SK-N-SH (cell line): ENCODE measurements around the gene TIMM8B. TPM values are rescaled to one million over a fixed set of nuclear protein-coding genes. Genes with fewer than 3 reads are reported as not detected.

Experiments used
- CTCF ChIA-PET: fragments of 300-600, 350-600 bp; formaldehyde crosslinking; extraction: SDS; loops from one replicate; lab custom pipeline; 2021; lab: Yijun Ruan, JAX
- POLR2A ChIA-PET: fragments of 350-600 bp; sonication (Branson Sonifier 250); formaldehyde crosslinking; extraction: SDS; loops from one replicate; lab custom pipeline; 2020; ENCODE audit warnings: antibody characterized with exemption, inconsistent platforms; lab: Yijun Ruan, JAX
- DNase-seq: peaks from one replicate; pipeline ENCODE4 v3.0.0; 2012
- H2AFZ ChIP-seq: fragments of 200-600 bp; sonication (generic); 2 replicates; pipeline ENCODE4 v1.8.1; 2016; ENCODE audit warnings: antibody characterized with exemption, mild to moderate bottlenecking, low read depth
- H3F3A ChIP-seq: fragments of 200-600 bp; sonication (generic); replicated peaks from 2 replicates; pipeline ENCODE3; 2016; ENCODE audit warnings: antibody characterized with exemption, mild to moderate bottlenecking; ENCODE audit not compliant: insufficient read depth
- H3K27ac ChIP-seq, 2 experiments: fragments of 200-500 bp in 1 of 2; fragments of 200-600 bp in 1 of 2; sonication (Bioruptor generic) in 1 of 2; sonication (generic), shearing (Covaris generic) in 1 of 2; 2 replicates each; pipeline versions ENCODE4 v1.5.1 to v1.6.1; 2014 to 2016; ENCODE audit warnings: low read depth in 2 of 2, inconsistent platforms in 1 of 2, low read length in 1 of 2, mild to moderate bottlenecking in 1 of 2, mixed read lengths in 1 of 2
- H3K27me3 ChIP-seq: fragments of 200-600 bp; sonication (generic), shearing (Covaris generic); 2 replicates; pipeline ENCODE4 v1.6.1; 2016; ENCODE audit warnings: mixed run types; ENCODE audit not compliant: insufficient read depth
- H3K36me3 ChIP-seq, 2 experiments: fragments of 200-500 bp in 1 of 2; fragments of 200-600 bp in 1 of 2; sonication (Bioruptor generic) in 1 of 2; sonication (generic) in 1 of 2; replicated peaks in 1 of 2; 2 replicates each; pipeline versions ENCODE3 to v1.5.1; 2014 to 2016; ENCODE audit warnings: low read length in 1 of 2, mild to moderate bottlenecking in 1 of 2; ENCODE audit not compliant: insufficient read depth in 2 of 2, control insufficient read depth in 1 of 2
- H3K4me1 ChIP-seq, 2 experiments: fragments of 200-500 bp in 1 of 2; fragments of 200-600 bp in 1 of 2; sonication (Bioruptor generic) in 1 of 2; sonication (generic), shearing (Covaris generic) in 1 of 2; 2 replicates each; pipeline versions ENCODE4 v1.5.1 to v1.6.1; 2014 to 2016; ENCODE audit warnings: low read depth in 1 of 2, low read length in 1 of 2, mixed run types in 1 of 2; ENCODE audit not compliant: insufficient read depth in 2 of 2, control insufficient read depth in 1 of 2
- H3K4me2 ChIP-seq: fragments of 200-600 bp; sonication (generic), shearing (Covaris generic); 2 replicates; pipeline ENCODE4 v1.6.1; 2017; ENCODE audit warnings: mixed run types
- H3K4me3 ChIP-seq, 2 experiments: fragments of 200-500 bp in 1 of 2; fragments of 200-600 bp in 1 of 2; sonication (Bioruptor generic) in 1 of 2; sonication (generic), shearing (Covaris generic) in 1 of 2; 2 replicates each; pipeline versions ENCODE4 v1.5.1 to v1.8.1; 2014 to 2016; ENCODE audit warnings: low read depth in 2 of 2, inconsistent platforms in 1 of 2, low read length in 1 of 2, mild to moderate bottlenecking in 1 of 2, mixed read lengths in 1 of 2, moderate library complexity in 1 of 2
- H3K79me2 ChIP-seq: fragments of 200-600 bp; sonication (generic); 2 replicates; pipeline ENCODE4 v1.8.1; 2017; ENCODE audit warnings: mild to moderate bottlenecking; ENCODE audit not compliant: insufficient read depth
- H3K9ac ChIP-seq: fragments of 200-600 bp; sonication (generic); 2 replicates; pipeline ENCODE4 v1.6.1; 2017; ENCODE audit warnings: mixed run types
- H3K9me2 ChIP-seq: fragments of 200-600 bp; sonication (generic); 2 replicates; pipeline ENCODE4 v1.6.1; 2017; ENCODE audit warnings: mixed run types
- H3K9me3 ChIP-seq: fragments of 200-600 bp; sonication (generic); 2 replicates; pipeline ENCODE4 v1.6.1; 2017; ENCODE audit warnings: mixed run types, mild to moderate bottlenecking, moderate library complexity
- H4K20me1 ChIP-seq: fragments of 200-600 bp; sonication (generic); 2 replicates; pipeline ENCODE4 v1.6.1; 2017; ENCODE audit warnings: mild to moderate bottlenecking, mixed run types; ENCODE audit not compliant: insufficient read depth
- CHD2 ChIP-seq: fragments of 150-350 bp; IDR thresholded peaks from 2 replicates; pipeline ENCODE4 v1.6.1; 2018; ENCODE audit warnings: low read length; ENCODE audit not compliant: partially characterized antibody
- ELF1 ChIP-seq: IDR thresholded peaks from 2 replicates; pipeline ENCODE4 v1.4.0; 2012
- FOXM1 ChIP-seq: IDR thresholded peaks from 2 replicates; pipeline ENCODE4 v1.4.0; 2012; ENCODE audit warnings: low read depth, mild to moderate bottlenecking
- GABPA ChIP-seq: IDR thresholded peaks from 2 replicates; pipeline ENCODE4 v1.4.0; 2012; ENCODE audit warnings: low read depth, mild to moderate bottlenecking
- JUND ChIP-seq: IDR thresholded peaks from 2 replicates; pipeline ENCODE4 v1.4.0; 2012
- MXI1 ChIP-seq: IDR thresholded peaks from 2 replicates; pipeline ENCODE4 v1.6.1; 2012; ENCODE audit warnings: mild to moderate bottlenecking, low read depth, low read length, improper control_type of control experiment
- NFIC ChIP-seq: IDR thresholded peaks from 2 replicates; pipeline ENCODE4 v1.4.0; 2012; ENCODE audit warnings: borderline replicate concordance
- NRF1 ChIP-seq: IDR thresholded peaks from 2 replicates; pipeline ENCODE4 v1.6.1; 2012; ENCODE audit warnings: low read depth, mild to moderate bottlenecking, low read length
- RAD21 ChIP-seq: IDR thresholded peaks from 2 replicates; pipeline ENCODE4 v1.6.1; 2012; ENCODE audit warnings: mild to moderate bottlenecking, low read length
- RCOR1 ChIP-seq: fragments of 150-350 bp; IDR thresholded peaks from 2 replicates; pipeline ENCODE4 v1.6.1; 2017; ENCODE audit warnings: antibody characterized with exemption, low read length
- RFX5 ChIP-seq: IDR thresholded peaks from 2 replicates; pipeline ENCODE4 v1.6.1; 2012; ENCODE audit warnings: mild to moderate bottlenecking, improper control_type of control experiment, low read length
- SIN3A ChIP-seq: IDR thresholded peaks from 2 replicates; pipeline ENCODE4 v1.6.1; 2012; ENCODE audit warnings: low read depth, mild to moderate bottlenecking, low read length, moderate library complexity, borderline replicate concordance
- SMC3 ChIP-seq: IDR thresholded peaks from 2 replicates; pipeline ENCODE4 v1.6.1; 2012; ENCODE audit warnings: low read depth, low read length, improper control_type of control experiment
- TAF1 ChIP-seq: IDR thresholded peaks from 2 replicates; pipeline ENCODE4 v1.6.1; 2012; ENCODE audit warnings: low read depth, mild to moderate bottlenecking, low read length, moderate library complexity, borderline replicate concordance
- TEAD4 ChIP-seq: IDR thresholded peaks from 2 replicates; pipeline ENCODE4 v1.4.0; 2012; ENCODE audit warnings: mild to moderate bottlenecking, borderline replicate concordance; ENCODE audit not compliant: insufficient read depth
- YY1 ChIP-seq: IDR thresholded peaks from 2 replicates; pipeline ENCODE4 v1.4.0; 2012; ENCODE audit warnings: low read depth, mild to moderate bottlenecking
- WGBS: methylation state at CpG from one replicate; pipeline ENCODE4 v1.1.6; 2017; ENCODE audit warnings: low lambda C conversion rate; 5-methylcytosine and 5-hydroxymethylcytosine counted together
- polyA plus RNA-seq, 3 experiments: library from polyadenylated mRNA; depleted of rRNA; stranded (reverse); fragments of >200 nt; gene quantifications; 2 replicates each; pipeline ENCODE4 v1.2.3, GENCODE V29; 2012
- TF ChIP-seq, protein P1 (sequence below): fragments of 150-350 bp; IDR thresholded peaks from 2 replicates; pipeline ENCODE4 v1.6.1; 2017; ENCODE audit warnings: antibody characterized with exemption, low read length, low read depth, borderline replicate concordance
- TF ChIP-seq, protein P2 (sequence below): fragments of 150-350 bp; IDR thresholded peaks from 2 replicates; pipeline ENCODE4 v1.6.1; 2016; ENCODE audit warnings: mild to moderate bottlenecking, low read depth, low read length
- TF ChIP-seq, protein P3 (sequence below): IDR thresholded peaks from 2 replicates; pipeline ENCODE4 v1.6.1; 2012; ENCODE audit warnings: mild to moderate bottlenecking, low read depth, low read length, moderate library complexity
- TF ChIP-seq, protein P4 (sequence below): IDR thresholded peaks from 2 replicates; pipeline ENCODE4; 2012

The TIMM8B gene
- polyA plus RNA-seq, 1 of the 3 experiments (the other 2 are of a cell fraction) = 188 TPM

DNA sequence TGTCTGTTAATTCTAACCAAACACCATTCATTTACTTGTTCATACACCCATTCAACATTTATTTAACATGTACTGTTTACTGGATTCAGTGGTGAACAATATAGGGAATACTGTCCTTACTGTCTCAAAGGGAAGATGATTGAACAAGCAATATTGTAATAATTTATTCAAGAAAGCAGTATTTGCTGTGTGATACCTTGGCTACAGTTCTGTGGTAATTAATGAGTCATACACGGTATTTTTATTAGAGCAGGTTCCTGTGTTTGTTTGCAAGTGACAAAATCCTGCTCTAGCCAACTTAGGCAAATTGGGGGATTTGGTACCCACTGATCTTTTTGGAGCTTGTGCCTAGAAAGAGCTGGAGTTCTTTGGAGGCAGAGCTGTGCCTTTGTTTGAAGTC is 28.5 kb downstream of the TIMM8B start:
- no peaks in the 10 kb centered on the region for H3K4me1 ChIP-seq
- POLR2A ChIA-PET = no interaction called here
- H3K4me3 ChIP-seq = no peak overlapping the region
- CTCF ChIA-PET = no interaction called here
- no peaks in the 10 kb centered on the region for H3K79me2 ChIP-seq
- H4K20me1 ChIP-seq = no peaks in the 10 kb centered on the region
- DNase-seq = no peak
- H3F3A ChIP-seq = peaks cover 7% of the 10 kb centered on the region
- no peak overlapping the region for H3K9ac ChIP-seq
- H3K9me2 ChIP-seq = no peaks in the 10 kb centered on the region
- peaks cover 61 to 70% of the 10 kb centered on the region in 2 experiments for H3K36me3 ChIP-seq
- H3K4me2 ChIP-seq = no peak overlapping the region
- H2AFZ ChIP-seq = no peak overlapping the region
- H3K27ac ChIP-seq = no peak overlapping the region
- TF ChIP-seq YY1 = no peak
- TF ChIP-seq RAD21 = no peak
- no peak for TF ChIP-seq NRF1
- TF ChIP-seq JUND = no peak
- TF ChIP-seq RFX5 = no peak
- TF ChIP-seq TEAD4 = no peak
- TF ChIP-seq FOXM1 = no peak
- TF ChIP-seq NFIC = no peak
- TF ChIP-seq SIN3A = no peak
- TF ChIP-seq, protein P1, sequence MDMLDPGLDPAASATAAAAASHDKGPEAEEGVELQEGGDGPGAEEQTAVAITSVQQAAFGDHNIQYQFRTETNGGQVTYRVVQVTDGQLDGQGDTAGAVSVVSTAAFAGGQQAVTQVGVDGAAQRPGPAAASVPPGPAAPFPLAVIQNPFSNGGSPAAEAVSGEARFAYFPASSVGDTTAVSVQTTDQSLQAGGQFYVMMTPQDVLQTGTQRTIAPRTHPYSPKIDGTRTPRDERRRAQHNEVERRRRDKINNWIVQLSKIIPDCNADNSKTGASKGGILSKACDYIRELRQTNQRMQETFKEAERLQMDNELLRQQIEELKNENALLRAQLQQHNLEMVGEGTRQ = no peak
- 65% methylated on average over 1 of the region's 1 CpG for WGBS
- H3K27me3 ChIP-seq = no peaks in the 10 kb centered on the region
- H3K9me3 ChIP-seq = no peaks in the 10 kb centered on the region

DNA sequence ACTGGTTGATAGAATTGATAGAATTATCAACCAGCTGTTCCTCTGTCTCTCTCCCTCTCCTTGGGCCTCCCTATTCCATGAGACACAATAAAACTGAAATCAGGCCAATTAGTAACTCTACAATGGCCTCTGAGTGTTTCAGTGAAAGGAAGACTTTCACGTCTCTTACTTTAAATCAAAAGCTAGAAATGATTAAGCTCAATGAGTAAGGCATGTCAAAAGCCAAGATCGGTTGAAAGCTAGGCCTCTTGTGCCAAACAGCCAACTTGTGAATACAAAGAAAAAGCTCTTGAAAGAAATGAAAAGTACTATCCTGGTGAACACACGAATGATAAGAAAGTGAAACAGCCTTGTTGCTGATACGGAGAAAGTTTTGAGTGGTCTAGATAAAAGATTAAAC is 29.4 kb downstream of the TIMM8B start:
- Histone ChIP-seq H3K4me3 (no peak overlapping the region), H3K27ac (no peak overlapping the region), H2AFZ (no peak overlapping the region), H3K36me3 (peaks cover 57 to 67% of the 10 kb centered on the region in 2 experiments), H4K20me1 (no peaks in the 10 kb centered on the region), H3K9me2 (no peaks in the 10 kb centered on the region), H3K79me2 (no peaks in the 10 kb centered on the region), H3F3A (peaks cover 6% of the 10 kb centered on the region), H3K9me3 (no peaks in the 10 kb centered on the region), H3K4me2 (no peak overlapping the region), H3K4me1 (no peaks in the 10 kb centered on the region), H3K9ac (no peak overlapping the region), H3K27me3 (no peaks in the 10 kb centered on the region)
- ChIA-PET CTCF (interaction anchor here (0.8 kb wide), 1 partner anchor 17 kb away, joined by 3 read pairs; the partner anchor contains the start of genes NKAPD1 and PIH1D2), POLR2A (no interaction called here)
- 93% methylated on average over 4 of the region's 4 CpGs for WGBS
- DNase-seq = no peak
- TF ChIP-seq TAF1 (no peak), RAD21 (no peak), GABPA (no peak), ELF1 (no peak), MXI1 (no peak), SMC3 (no peak), RFX5 (no peak), JUND (no peak), RCOR1 (no peak), CHD2 (no peak), FOXM1 (no peak)
- TF ChIP-seq, protein P2, sequence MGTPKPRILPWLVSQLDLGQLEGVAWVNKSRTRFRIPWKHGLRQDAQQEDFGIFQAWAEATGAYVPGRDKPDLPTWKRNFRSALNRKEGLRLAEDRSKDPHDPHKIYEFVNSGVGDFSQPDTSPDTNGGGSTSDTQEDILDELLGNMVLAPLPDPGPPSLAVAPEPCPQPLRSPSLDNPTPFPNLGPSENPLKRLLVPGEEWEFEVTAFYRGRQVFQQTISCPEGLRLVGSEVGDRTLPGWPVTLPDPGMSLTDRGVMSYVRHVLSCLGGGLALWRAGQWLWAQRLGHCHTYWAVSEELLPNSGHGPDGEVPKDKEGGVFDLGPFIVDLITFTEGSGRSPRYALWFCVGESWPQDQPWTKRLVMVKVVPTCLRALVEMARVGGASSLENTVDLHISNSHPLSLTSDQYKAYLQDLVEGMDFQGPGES = no peak
- TF ChIP-seq, protein P3, sequence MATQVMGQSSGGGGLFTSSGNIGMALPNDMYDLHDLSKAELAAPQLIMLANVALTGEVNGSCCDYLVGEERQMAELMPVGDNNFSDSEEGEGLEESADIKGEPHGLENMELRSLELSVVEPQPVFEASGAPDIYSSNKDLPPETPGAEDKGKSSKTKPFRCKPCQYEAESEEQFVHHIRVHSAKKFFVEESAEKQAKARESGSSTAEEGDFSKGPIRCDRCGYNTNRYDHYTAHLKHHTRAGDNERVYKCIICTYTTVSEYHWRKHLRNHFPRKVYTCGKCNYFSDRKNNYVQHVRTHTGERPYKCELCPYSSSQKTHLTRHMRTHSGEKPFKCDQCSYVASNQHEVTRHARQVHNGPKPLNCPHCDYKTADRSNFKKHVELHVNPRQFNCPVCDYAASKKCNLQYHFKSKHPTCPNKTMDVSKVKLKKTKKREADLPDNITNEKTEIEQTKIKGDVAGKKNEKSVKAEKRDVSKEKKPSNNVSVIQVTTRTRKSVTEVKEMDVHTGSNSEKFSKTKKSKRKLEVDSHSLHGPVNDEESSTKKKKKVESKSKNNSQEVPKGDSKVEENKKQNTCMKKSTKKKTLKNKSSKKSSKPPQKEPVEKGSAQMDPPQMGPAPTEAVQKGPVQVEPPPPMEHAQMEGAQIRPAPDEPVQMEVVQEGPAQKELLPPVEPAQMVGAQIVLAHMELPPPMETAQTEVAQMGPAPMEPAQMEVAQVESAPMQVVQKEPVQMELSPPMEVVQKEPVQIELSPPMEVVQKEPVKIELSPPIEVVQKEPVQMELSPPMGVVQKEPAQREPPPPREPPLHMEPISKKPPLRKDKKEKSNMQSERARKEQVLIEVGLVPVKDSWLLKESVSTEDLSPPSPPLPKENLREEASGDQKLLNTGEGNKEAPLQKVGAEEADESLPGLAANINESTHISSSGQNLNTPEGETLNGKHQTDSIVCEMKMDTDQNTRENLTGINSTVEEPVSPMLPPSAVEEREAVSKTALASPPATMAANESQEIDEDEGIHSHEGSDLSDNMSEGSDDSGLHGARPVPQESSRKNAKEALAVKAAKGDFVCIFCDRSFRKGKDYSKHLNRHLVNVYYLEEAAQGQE = no peak
- TF ChIP-seq, protein P4, sequence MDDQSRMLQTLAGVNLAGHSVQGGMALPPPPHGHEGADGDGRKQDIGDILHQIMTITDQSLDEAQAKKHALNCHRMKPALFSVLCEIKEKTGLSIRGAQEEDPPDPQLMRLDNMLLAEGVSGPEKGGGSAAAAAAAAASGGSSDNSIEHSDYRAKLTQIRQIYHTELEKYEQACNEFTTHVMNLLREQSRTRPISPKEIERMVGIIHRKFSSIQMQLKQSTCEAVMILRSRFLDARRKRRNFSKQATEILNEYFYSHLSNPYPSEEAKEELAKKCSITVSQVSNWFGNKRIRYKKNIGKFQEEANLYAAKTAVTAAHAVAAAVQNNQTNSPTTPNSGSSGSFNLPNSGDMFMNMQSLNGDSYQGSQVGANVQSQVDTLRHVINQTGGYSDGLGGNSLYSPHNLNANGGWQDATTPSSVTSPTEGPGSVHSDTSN = no peak
